Gastrocnemius medialis (tissue), 4 donors: ENCODE measurements around the gene ABL1.

Source experiments
- POLR2A ChIP-seq, 2 donors: fragments of 450-650 bp; IDR thresholded peaks; one replicate each; pipeline ENCODE4 v1.6.1; 2017; ENCODE audit warnings: antibody characterized with exemption in 2 of 2, mild to moderate bottlenecking in 2 of 2, moderate library complexity in 2 of 2
- TF ChIP-seq, protein P1 (sequence below), 5 experiments: fragments of 450-650 bp in 3 of 5; fragments of 200-600 bp in 2 of 5; sonication (generic) in 2 of 5; IDR thresholded peaks in 4 of 5; conservative IDR thresholded peaks in 1 of 5; 1 replicate in 4 of 5; 2 replicates in 1 of 5; pipeline ENCODE4 v1.5.1; 2016 to 2019; ENCODE audit warnings: antibody characterized with exemption in 5 of 5, mild to moderate bottlenecking in 3 of 5, moderate library complexity in 3 of 5

DNA sequence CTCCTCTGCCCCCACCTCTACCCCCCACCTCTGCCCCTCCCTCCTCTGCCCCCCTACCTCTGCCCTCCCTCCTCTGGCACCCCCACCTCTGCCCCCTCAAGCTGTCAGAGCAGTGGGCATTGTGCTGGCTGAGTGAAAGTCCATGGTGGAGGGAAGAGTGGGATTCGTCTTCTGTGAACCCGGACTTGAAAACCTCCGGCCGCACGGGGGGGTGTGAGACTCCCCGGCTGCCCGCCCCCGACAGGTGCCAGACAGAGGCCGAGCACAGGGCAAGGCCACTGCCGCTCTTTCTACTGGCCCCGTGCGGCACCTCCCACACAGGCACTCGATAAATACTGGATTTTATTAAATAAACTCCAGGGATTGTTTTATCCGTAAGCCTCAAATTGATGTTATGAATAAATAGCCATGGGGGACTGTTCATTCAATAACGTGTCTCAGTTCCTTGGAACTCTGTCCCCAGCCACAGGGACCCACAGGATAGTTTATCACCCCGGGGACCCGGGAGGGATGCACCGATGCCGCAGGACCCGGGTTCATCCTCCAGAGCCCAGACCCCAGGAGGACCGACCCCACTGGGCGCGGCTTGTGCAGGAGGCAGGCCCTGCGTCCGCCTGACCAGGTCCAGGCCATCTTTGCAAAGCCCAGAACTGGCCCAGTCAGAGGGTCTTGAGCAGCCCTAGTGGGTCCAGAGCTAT is 64.1 kb downstream of the ABL1 start:
- TF ChIP-seq, protein P1, sequence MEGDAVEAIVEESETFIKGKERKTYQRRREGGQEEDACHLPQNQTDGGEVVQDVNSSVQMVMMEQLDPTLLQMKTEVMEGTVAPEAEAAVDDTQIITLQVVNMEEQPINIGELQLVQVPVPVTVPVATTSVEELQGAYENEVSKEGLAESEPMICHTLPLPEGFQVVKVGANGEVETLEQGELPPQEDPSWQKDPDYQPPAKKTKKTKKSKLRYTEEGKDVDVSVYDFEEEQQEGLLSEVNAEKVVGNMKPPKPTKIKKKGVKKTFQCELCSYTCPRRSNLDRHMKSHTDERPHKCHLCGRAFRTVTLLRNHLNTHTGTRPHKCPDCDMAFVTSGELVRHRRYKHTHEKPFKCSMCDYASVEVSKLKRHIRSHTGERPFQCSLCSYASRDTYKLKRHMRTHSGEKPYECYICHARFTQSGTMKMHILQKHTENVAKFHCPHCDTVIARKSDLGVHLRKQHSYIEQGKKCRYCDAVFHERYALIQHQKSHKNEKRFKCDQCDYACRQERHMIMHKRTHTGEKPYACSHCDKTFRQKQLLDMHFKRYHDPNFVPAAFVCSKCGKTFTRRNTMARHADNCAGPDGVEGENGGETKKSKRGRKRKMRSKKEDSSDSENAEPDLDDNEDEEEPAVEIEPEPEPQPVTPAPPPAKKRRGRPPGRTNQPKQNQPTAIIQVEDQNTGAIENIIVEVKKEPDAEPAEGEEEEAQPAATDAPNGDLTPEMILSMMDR (IDR thresholded peaks at IDR 0.05 in 4 of 5, conservative IDR thresholded peaks at IDR 0.05 in 1 of 5): no peak
- no peak for TF ChIP-seq POLR2A (IDR thresholded peaks at IDR 0.05)
